OCI-LY7 (cell line): ENCODE data around the gene CORO1C. TPM values are rescaled to one million over a fixed set of nuclear protein-coding genes. Genes with fewer than 3 reads are reported as not detected.

Experiments
- BruUV-seq: library from RNA; stranded (reverse); fragments of 400-500 nt; replicated peaks from 2 replicates; lab custom pipeline; 2021; lab: Mats Ljungman, UMichigan
- CTCF ChIA-PET: fragments of 300-600 bp; sonication (Branson Sonifier 250); formaldehyde crosslinking; loops from one replicate; lab custom pipeline; 2022; ENCODE audit warnings: antibody characterized with exemption; ENCODE audit not compliant: unreplicated experiment; lab: Charles Lee
- POLR2A ChIA-PET: fragments of 300-600 bp; sonication (Branson Sonifier 250); formaldehyde crosslinking; loops from one replicate; lab custom pipeline; 2022; ENCODE audit warnings: antibody characterized with exemption; lab: Charles Lee
- DNase-seq: peaks from one replicate; pipeline ENCODE4 v3.0.0-alpha.2; 2015; ENCODE audit warnings: low spot score
- H2AFZ ChIP-seq: fragments of 200-600 bp; sonication (generic), shearing (Covaris generic); 2 replicates; pipeline ENCODE4 v1.6.1; 2014; ENCODE audit warnings: mild to moderate bottlenecking, antibody characterized with exemption, low read length, moderate library complexity
- H3K27ac ChIP-seq: fragments of 200-600 bp; sonication (generic); 2 replicates; pipeline ENCODE4 v1.5.1; 2014; ENCODE audit warnings: mixed run types, low read depth, mild to moderate bottlenecking, moderate library complexity, low read length, inconsistent platforms; ENCODE audit not compliant: poor library complexity, severe bottlenecking
- H3K36me3 ChIP-seq: fragments of 200-600 bp; sonication (generic); 2 replicates; pipeline ENCODE4 v1.6.1; 2014; ENCODE audit warnings: mild to moderate bottlenecking, antibody characterized with exemption, low read length, moderate library complexity, mixed read lengths; ENCODE audit not compliant: insufficient read depth
- H3K4me1 ChIP-seq: fragments of 200-600 bp; sonication (generic); 2 replicates; pipeline ENCODE4 v1.5.1; 2014; ENCODE audit warnings: mild to moderate bottlenecking, low read length; ENCODE audit not compliant: insufficient read depth, poor library complexity, severe bottlenecking
- H3K4me2 ChIP-seq: fragments of 200-600 bp; sonication (generic); 2 replicates; pipeline ENCODE4 v1.6.1; 2014; ENCODE audit warnings: mild to moderate bottlenecking, low read length
- H3K4me3 ChIP-seq: fragments of 200-600 bp; sonication (generic); 2 replicates; pipeline ENCODE4 v1.5.1; 2014; ENCODE audit warnings: mild to moderate bottlenecking, low read depth, low read length; ENCODE audit not compliant: poor library complexity, severe bottlenecking
- H3K79me2 ChIP-seq: fragments of 200-600 bp; sonication (generic); 2 replicates; pipeline ENCODE4 v1.6.1; 2016; ENCODE audit warnings: low read depth, mild to moderate bottlenecking, low read length, moderate library complexity, mixed read lengths; ENCODE audit not compliant: insufficient read depth
- H3K9me2 ChIP-seq: fragments of 200-600 bp; sonication (generic); 2 replicates; pipeline ENCODE4 v1.6.1; 2016; ENCODE audit warnings: mild to moderate bottlenecking, low read length, mixed read lengths; ENCODE audit not compliant: insufficient read depth
- H3K9me3 ChIP-seq: fragments of 200-600 bp; sonication (generic); 2 replicates; pipeline ENCODE4 v1.6.1; 2014; ENCODE audit warnings: mild to moderate bottlenecking, mixed run types, low read length, mixed read lengths
- H4K20me1 ChIP-seq: fragments of 200-600 bp; sonication (generic); 2 replicates; pipeline ENCODE4 v1.6.1; 2014; ENCODE audit warnings: mild to moderate bottlenecking, antibody characterized with exemption, low read length, moderate library complexity, mixed read lengths; ENCODE audit not compliant: insufficient read depth
- CTCF ChIP-seq: fragments of 200-600 bp; sonication (generic); conservative IDR thresholded peaks from 2 replicates; pipeline ENCODE4 v1.5.1; 2014; ENCODE audit warnings: mild to moderate bottlenecking, antibody characterized with exemption, low read length, moderate library complexity, mixed read lengths
- EZH2phosphoT487 ChIP-seq: fragments of 200-600 bp; sonication (generic); IDR thresholded peaks from 2 replicates; pipeline ENCODE4 v1.6.1; 2018; ENCODE audit warnings: low read depth, borderline replicate concordance, mild to moderate bottlenecking, mixed run types, antibody characterized with exemption, low read length, moderate library complexity, mixed read lengths
- intact Hi-C: fragments of 100-400 bp; cut with micrococcal nuclease; formaldehyde crosslinking; loops from one replicate; pipeline ENCODE4 v1.10.0; 2022; ENCODE audit not compliant: unreplicated experiment
- total RNA-seq, 2 experiments: library from RNA; depleted of rRNA in 1 of 2; stranded (reverse); fragments of >200 nt in 1 of 2; shearing (Covaris generic) in 1 of 2; gene quantifications; 2 replicates each; pipeline ENCODE4 v1.2.3, GENCODE V29; 2014 to 2022

The CORO1C gene
- total RNA-seq, 2 experiments from 2014 or later: 74.7 to 148 TPM

GRCh38 chr12:108714866-108715265, 16.5 kb downstream of the CORO1C start:
- Histone ChIP-seq H3K4me2 (peak overlapping the region; percentile 80), H3K4me3 (no peak overlapping the region), H3K4me1 (peaks cover 42% of the 10 kb centered on the region), H3K27ac (peak overlapping the region; percentile 13), H3K79me2 (peaks cover 87% of the 10 kb centered on the region), H3K9me2 (no peaks in the 10 kb centered on the region), H3K36me3 (peaks cover 20% of the 10 kb centered on the region), H3K9me3 (no peaks in the 10 kb centered on the region), H2AFZ (no peak overlapping the region), H4K20me1 (peaks cover 5% of the 10 kb centered on the region; the same call in 1 of the 2 replicates)
- DNase-seq: no peak
- POLR2A ChIA-PET: interaction anchor here (1.1 to 2.1 kb wide), 3 partner anchors 13 to 48 kb away, joined by 4 to 8 read pairs (median 4); no protein-coding TSS in a partner anchor
- TF ChIP-seq CTCF: no peak
- TF ChIP-seq EZH2phosphoT487: no peak
- intact Hi-C loops: no loop called here
- CTCF ChIA-PET: no interaction called here
- BruUV-seq: no TSS peak

DNA sequence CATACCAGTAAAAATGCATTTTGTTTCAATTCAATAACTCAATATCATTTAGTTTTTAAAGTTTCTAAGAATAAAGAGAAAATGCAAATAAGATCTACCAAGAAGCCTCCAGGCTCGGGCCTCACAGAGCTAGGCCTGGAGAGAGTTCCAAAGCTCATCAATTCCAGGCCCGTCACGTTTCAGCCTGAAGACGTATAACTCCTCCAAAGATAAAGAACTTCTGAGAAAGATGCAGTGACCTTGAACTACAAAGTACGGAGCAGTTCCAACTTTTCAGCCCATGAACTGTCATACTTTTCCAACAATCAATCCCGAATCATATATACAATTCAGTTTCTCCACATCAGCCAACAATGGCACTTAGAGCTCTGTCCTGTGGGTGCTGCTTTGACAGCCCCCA, 17.8 kb downstream of the CORO1C start:
- POLR2A ChIA-PET: interaction anchor here (0.5 to 2.1 kb wide), 12 partner anchors 8 to 72 kb away, joined by 3 to 8 read pairs (median 4); no protein-coding TSS in a partner anchor
- intact Hi-C loops: loop anchor here (2.0 kb wide), 1 partner anchor 23 kb away; no protein-coding TSS in a partner anchor
- Histone ChIP-seq H3K4me1 (peaks cover 42% of the 10 kb centered on the region), H3K9me3 (no peaks in the 10 kb centered on the region), H3K36me3 (peaks cover 20% of the 10 kb centered on the region), H3K4me3 (peak overlapping the region; percentile 53), H3K4me2 (peak overlapping the region; percentile 80), H3K9me2 (no peaks in the 10 kb centered on the region), H3K79me2 (peaks cover 85% of the 10 kb centered on the region), H3K27ac (no peak overlapping the region), H4K20me1 (peaks cover 5% of the 10 kb centered on the region; the same call in 1 of the 2 replicates), H2AFZ (no peak overlapping the region)
- no TSS peak for BruUV-seq
- no peak for DNase-seq
- no peak for TF ChIP-seq EZH2phosphoT487
- no peak for TF ChIP-seq CTCF
- CTCF ChIA-PET: interaction anchor here (0.6 kb wide), 1 partner anchor 137 kb away, joined by 3 read pairs; no protein-coding TSS in a partner anchor

- no TSS peak for BruUV-seq
- H3K4me1 ChIP-seq: peaks cover 42% of the 10 kb centered on the region
- no peaks in the 10 kb centered on the region for H3K9me2 ChIP-seq
- H3K36me3 ChIP-seq: peaks cover 20% of the 10 kb centered on the region
- peaks cover 86% of the 10 kb centered on the region for H3K79me2 ChIP-seq
- CTCF ChIA-PET: no interaction called here
- peak overlapping the region; percentile 53 for H3K4me3 ChIP-seq
- POLR2A ChIA-PET: interaction anchor here (0.7 to 1.8 kb wide), 11 partner anchors 9 to 71 kb away, joined by 3 to 6 read pairs (median 3); no protein-coding TSS in a partner anchor
- peaks cover 5% of the 10 kb centered on the region; the same call in 1 of the 2 replicates for H4K20me1 ChIP-seq
- no peak for TF ChIP-seq EZH2phosphoT487
- no peak for TF ChIP-seq CTCF
- peak overlapping the region; percentile 58 for H3K27ac ChIP-seq
- intact Hi-C loops: loop anchor here (2.0 kb wide), 1 partner anchor 22 kb away; no protein-coding TSS in a partner anchor
- no peak for DNase-seq
- no peak overlapping the region for H2AFZ ChIP-seq
- H3K4me2 ChIP-seq: peak overlapping the region; percentile 80
- H3K9me3 ChIP-seq: no peaks in the 10 kb centered on the region
Observed at GRCh38 chr12:108712925-108713203, 18.5 kb downstream of the CORO1C start.
